ENCODE results near the gene DUSP23.

The DUSP23 gene

DNA sequence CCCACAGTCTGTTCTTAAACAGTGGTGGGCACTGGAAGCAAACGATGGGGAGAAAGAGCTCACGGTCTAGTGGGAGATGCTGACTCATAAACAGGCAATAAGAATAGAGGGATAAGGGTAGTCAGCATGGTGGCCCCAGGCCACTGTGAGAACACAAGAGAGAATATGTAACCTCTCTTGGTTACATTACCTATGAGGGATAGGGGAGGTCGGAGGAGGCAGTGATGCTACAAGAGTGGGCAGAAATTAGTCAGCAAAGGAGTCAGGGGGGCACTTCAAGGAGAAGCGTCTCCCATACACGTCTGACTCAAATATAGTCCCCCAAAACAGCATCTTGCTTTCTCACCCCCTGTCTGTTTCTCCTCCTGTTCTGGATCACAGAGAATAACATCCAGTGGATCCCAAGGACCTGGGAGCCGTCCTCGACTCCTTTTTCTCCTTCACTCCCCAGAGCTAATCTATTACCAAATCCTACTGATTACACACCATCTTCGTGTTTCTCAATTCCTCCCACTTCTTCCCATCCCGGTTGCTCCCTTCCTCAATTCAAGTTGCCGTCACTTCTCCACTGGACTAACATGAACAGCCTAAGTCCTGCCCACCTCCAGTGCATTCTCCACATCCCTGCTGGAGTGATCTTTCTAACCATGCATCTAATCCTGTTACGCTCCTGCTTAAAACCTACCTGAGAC is 48.0 kb downstream of the DUSP23 start:
- DNase-seq (ENCODE audit: low spot score): peak; percentile 55

DNA sequence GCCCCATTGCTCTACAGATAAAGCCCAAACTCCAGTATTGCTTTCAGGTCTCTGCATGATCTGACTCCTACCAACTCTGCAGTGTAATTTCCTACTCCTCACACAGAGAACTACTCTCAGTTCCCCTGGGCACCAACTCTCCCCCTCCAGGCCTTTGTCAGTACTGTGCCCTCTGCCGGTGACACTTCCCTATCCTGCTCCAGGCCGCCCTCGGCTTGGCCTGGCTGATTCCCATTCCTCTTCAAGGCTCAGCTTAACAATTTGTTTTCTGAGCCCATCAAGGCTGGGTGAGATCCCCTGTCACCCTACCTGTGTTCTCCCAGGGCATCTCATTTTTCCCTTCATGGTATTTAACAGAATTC is 48.5 kb downstream of the DUSP23 start:
- peak; percentile 63 for DNase-seq (ENCODE audit: low spot score)

DNA sequence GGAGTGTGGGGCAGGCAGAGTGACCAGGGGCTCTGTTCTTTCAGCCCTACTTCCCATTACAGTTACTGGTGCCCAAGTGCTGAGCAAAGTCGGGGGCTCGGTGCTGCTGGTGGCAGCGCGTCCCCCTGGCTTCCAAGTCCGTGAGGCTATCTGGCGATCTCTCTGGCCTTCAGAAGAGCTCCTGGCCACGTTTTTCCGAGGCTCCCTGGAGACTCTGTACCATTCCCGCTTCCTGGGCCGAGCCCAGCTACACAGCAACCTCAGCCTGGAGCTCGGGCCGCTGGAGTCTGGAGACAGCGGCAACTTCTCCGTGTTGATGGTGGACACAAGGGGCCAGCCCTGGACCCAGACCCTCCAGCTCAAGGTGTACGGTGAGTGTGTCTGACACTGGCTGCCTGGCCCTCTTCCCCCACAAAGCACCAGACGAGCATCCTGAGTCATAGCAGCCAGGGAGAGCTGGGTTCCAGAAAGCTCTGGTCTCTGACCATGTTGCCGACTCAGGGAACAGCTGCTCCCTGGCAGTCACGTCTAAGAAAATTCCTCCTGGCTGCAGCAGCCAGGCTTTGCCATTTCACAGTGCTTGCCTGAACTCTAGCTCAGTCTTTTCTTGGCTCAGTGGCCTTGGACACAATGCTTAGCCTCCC is 49.2 kb downstream of the DUSP23 start:
- DNase-seq (ENCODE audit: low spot score): no peak

DNA sequence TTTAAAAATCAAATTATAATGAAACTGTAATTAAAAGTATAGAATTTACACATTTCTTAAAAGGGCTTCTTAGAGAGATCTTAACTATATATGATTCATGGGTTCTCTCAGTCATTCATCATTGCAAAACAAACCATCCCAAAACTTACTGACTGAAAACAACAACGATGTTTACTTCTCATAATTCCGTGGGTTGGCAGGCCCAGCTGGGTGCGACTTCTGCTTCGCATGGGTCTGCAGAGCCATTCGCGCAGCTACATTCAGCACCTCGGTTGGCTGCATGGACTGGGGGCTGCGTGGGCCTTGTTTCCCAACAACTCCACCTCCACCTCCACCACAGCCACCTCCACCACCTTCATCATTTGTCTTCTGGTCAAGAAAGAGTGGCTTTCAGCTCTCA is 50.0 kb downstream of the DUSP23 start:
- DNase-seq (ENCODE audit: low spot score): no peak

GRCh38 chr1:159831412-159832141 is 50.8 kb downstream of the DUSP23 start:
- peak; percentile 24 for DNase-seq (ENCODE audit: low spot score)

Data from Ammon's horn (tissue), 1 donor.